Dedifferentiated amniotic fluid mesenchymal stem cell (primary cell): ENCODE data around the gene LFNG.
A peak's percentile ranks its signal among the peaks of the same experiment; 100 is the strongest.
"Not testable (repeated sequence)": the region's sequence is repeated elsewhere in the genome, so short reads cannot be mapped to it uniquely, and the experiment has no call there.

Experiments
- DNase-seq: peaks from one replicate; pipeline ENCODE4 v3.0.0-alpha.2; 2016; ENCODE audit errors: extremely low spot score

LFNG gene

DNA sequence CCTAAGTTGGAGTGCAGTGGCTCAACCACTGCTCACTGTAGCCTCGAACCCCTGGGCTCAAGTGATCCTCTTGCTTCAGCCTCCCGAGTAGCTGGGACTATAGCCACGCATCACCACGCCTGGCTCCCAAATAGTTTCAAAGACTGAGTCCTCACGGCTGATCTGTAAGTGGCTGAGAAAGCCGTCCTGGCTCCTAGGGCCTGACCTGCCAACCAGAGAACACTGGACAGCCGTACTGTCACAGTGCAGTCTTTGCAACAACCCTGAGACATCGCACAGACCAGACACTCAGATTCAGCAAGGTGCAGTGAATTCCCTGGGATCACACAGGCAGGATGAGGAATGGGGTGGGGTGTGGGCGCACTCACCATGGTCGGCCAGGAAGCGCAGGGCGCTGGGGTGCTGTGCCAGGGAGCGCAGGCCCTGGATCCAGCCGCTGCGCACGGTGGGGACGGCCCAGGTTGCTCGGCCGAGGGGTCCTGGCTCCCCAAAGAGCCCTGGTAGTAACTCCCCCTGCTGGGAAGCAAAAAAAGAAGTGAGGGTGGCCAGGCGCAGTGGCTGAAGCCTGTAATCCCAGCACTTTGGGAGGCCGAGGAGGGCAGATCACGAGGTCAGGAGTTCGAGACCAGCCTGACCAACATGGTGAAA lies 25.1 kb downstream of the LFNG start:
- DNase-seq = no peak

DNA sequence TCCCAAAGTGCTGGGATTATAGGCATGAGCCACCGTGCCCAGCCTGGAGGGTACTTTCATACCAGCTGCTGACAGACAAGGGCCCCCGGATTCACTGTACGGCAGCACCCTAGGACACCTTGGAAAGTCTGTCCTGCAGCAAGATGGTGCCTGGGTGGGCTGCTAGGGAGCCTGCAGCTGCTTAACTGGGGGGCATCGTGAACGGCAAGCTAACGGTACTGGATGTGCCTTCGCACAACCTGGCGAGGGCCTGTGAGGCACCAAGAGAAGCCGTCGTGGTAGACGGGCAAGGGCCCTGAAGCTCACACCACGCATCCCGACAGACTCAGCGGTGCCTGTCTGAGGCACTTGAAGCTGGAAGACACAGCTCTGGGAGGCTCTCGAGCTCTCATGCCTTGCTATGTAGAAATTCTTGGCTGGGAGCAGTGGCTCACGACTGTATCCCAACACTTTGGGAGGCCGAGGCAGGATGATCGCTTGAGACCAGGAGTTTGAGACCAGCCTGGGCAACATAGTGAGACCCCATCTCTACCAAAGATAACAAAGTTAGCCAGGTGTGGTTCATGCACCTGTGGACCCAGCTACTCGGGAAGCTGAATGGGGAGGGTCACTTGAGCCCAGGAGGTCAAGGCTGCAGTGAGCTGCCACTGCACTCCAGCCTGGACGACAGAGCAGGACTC lies 26.3 kb downstream of the LFNG start:
- DNase-seq = no peak

DNA sequence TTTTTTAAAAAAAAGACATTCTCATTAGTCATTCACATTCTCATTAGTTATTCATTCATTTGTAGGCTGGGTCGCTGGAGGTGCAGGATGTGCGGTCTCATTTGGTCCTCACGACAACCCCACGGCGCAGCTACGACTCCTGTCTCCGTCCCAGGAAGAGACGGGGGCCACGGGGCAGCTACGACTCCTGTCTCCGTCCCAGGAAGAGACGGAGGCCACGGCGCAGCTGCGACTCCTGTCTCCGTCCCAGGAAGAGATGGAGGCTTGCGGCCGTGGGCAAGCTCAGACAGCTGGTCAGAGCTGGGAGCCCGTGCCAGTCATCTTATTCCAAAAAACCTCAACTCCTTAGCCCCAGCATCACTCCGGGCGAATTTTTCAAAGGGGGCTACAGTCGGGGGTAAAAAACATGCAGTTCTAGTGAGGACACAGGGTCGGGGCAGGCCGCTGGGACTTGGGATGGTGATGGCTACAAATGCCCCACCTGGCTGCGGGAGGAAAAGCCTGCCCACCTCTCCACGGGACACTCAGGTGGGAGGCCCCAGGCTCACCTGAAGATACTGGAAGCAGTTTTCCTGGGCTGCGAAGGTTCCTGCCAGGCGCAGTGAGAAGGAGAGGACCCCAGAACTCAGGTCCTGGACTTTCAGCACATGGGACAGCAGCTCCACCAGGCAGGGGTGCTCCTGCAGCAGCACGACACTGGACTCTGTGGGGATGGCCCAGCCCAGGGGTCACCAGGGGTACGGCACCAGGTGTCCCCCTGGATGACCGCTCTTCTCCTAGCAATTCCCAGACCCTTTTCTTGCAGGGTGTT lies 27.4 kb downstream of the LFNG start:
- no peak for DNase-seq

DNA sequence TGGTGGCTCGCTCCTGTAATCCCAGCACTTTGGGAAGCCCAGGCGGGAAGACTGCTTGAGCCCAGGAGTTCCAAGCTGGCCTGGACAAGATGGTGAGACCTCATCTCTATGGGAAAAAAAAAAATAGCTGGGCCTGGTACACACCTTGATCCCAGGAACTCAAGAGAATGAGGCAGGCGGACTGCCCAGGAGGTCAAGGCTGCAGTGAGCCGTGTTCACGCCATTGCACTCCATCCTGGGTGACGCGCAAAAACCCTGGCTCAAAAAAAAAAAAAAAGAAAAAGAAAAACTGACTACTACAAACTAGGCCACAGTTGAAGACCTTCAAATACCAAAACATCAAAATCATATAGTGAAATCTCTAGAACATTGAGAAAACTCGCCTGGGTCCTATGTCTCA lies 31.8 kb downstream of the LFNG start:
- DNase-seq = no peak

DNA sequence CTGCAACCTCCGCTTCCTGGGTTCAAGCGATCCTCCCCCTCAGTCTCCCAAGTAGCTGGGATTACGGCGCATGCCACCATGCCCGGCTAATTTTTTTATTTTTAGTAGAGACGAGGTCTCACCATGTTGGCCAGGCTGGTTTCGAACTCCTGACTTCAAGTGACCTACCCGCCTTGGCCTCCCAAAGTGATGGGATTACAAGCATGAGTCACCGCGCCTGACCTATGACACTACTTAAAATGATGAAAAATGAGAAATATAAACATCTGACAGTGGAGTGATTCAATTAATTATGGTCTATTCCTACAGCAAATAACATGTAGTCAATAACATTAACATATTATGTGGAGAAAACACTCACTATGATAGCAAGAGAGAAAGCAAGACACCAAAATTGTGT lies 33.5 kb downstream of the LFNG start:
- no peak for DNase-seq

DNA sequence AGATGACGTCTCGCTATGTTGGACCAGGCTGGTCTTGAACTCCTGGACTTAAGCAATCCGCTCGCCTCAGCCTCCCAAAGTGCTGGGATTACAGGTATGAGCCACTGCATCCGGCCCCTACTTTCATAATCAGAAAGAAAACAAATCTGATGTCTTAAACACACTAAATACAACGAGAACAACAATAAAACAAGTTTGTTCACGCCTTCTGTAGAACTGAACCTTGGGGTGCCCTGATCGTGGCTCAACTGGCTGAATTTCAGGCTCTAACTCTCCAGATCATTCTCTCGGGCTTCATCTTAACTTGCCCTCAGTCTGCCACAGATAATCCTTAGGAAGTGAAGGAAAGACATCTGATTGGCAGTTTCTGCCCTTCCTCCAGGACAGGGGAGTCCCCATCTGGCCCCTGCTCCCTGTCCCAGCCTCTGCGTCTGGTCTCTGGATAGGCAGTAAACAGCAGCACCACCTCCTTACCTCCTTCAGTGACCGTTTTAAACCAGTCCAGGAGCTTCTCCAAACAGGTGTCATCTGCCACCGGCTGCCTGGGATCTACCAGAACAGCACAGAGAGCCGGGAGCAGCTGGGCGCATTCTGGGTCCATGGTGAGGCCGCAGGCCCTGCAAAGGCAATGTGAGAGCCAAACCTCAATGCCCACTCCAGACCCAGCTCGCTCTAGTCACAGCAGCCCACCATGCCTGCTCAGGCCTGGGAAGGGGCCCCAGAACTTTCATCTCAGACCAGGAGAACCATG lies 34.4 kb downstream of the LFNG start:
- DNase-seq = no peak

DNA sequence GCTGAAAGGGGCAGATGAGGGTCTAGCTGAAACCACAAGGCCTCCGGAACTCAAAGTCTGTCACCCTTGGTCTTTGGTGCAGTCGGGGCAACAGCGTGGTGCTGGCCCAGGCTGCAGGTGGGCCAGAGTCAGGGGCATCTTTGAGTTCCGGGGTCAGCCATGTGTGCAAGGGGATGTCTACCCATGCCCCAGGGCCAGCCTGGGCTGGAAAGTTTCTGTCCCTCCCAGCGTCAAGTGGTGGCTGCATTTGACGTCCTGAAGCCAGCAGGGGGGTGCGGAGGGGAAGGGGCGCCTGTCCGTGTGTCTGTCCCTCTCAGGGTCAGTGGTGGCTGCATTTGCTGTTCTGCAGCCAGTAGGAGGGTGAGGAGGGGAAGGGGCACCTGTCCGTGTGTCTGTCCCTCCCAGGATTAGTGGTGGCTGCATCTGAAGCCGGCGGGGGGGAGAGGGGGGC lies 35.1 kb downstream of the LFNG start:
- no peak for DNase-seq

DNA sequence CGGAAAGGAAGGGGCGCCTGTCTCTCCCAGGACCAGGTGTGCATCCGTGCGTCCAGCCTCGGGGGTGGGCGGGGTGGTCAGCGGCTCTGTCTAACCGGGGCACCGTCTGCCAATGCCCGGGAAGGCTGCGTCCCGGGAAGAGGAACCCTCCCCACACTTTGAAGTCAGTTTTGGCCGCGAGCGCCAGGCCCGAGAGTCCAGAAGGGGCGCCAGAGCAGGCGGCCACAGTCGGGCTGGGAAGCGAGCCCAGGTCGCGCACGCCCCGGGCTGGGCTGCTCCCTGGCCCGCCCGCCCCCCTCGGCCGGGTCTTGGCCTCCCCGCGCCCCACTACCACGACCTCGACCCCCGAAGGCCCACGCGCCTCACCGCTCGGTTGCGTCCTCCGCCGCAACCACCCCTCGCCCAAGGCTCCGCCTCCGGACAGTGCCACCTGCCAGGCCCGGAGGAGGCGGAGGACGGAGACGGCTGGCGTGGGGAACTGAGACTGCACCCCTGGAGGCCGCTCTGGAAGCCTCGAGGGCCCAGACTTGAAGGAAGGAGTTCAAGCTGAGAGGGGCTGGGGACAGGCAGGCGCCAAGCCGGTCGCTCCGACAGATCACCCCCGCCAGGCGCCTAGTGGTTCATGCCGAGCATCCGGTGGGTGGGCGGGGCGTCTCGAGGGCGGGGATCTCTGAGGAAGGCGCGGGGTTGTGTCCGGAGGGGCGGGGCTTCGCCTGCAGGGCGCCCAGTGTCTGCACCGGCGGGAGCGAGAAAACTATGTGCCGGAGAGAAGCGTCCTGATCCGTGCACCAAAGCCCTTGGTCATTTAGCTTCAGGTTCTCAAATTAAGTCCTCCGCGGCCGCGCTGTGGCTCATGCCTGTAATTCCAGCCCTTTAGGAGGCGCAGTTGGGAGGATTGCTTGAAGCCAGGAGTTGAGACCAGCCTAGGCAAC lies 35.8 kb downstream of the LFNG start, which contains the start of gene BRAT1:
BRAT1 (minus strand) TSS at position 404 of the 932 bp plus-strand sequence. CDS start 1,093 bp downstream, outside the sequence.
- DNase-seq = peak; percentile 86

DNA sequence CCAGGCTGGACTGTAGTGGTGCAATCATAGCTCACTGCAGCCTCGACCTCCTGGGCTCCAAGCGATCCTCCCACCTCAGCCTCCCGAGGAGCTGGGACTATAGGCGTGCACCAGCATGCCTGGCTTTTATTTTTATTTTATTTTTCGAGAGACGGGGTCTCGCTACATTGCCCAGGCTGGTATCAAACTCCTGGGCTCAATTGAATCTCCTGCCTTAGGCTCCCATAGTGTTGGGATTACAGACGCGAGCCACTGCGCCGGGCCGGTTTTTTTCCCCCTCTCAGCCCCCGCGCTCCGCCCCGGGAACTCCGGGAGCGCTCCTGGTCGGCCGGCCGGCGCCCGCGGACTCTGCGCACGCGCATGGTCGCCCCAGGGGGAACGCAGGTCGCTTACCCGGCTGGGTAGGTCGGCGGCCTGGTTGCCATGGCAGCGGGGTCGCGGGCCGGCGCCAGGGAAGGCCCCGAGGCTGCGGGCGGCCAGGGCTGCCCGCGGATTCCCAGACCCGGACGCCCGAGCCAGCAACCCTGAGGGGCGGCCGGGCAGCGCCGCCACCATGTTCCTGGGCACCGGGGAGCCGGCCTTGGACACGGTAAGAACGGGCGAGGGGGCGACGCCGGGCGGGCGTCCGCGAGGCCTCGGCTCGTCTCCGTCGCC lies 39.2 kb downstream of the LFNG start, which contains the start of gene IQCE:
IQCE (plus strand) TSS at position 351 of the 654 bp plus-strand sequence; CDS start at position 554, 203 bp downstream.
- DNase-seq = peak; percentile 64

DNA sequence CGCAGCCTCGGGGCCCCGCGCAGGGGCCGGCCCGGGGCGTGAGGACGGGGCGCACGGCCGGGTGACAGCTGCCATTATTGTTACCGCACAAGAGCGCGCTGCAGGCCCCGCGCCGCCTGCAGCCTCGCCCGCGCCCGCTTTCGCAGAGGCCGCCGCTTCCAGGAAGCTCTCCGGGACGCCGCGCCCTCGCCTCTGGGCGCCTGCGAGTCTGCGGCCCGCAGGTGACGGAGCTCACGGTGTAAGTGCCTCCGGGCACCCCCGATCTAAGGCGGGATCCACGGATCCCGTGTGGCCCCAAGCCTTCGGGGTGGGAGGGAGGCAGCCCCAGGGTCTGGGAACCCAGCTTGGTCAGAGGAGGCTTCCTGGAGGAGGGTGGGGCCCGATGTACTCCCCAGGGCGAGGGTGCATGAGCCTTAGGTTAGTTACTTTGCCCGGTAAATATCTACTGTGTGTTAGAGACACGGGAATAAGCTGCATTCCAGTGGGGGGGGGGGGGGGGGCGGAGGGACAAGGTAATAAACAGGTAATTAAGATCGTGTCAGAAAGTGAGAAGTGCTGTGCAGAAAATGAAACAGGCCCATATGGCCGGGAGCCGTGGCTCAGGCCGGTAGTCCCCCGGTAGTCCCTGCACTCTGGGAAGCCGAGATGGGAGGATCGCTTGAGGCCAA lies 39.8 kb downstream of the LFNG start:
- DNase-seq = no peak

DNA sequence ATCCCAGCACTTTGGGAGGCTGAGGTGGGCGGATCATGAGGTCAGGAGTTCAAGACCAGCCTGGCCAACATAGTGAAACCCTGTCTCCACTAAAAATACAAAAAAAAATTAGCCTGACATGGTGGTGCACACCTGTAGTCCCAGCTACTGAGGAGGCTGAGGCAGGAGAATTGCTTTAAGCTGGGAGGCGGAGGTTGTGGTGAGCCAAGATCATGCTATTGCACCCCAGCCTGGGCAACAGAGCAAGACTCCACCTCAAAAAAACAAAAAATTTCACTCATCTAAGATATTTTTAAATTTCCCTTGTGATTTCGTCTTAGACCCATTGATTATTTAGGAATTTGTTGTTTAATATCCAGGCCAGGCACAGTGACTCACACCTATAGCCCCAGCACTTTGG lies 44.4 kb downstream of the LFNG start:
- DNase-seq = not testable (repeated sequence)

DNA sequence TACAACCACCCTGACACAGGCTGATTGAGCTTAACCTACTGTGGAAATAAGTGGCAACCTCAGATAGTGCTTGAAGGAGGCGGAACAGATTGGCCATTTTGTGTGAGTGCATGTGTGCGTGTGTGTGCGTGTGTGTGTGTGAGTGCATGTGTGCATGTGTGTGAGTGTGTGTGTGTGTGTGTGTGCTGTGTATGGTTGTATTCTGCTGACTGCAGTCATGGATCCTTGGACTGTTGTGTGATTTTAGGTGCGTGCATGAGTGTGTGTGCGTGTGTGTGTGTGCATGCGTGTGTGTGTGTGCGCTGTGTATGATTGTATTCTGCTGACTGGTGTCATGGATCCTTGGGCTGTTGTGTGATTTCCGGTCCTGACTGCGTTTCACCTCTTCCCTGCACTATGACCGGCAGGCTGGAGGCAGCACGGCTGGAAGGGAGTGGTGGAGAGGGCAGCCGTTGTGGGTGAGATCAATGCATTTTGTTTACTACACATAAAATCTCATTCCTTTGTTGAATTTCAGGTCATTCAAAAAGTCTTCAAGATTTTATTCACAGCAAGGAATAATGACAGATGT lies 45.5 kb downstream of the LFNG start:
- DNase-seq = no peak

DNA sequence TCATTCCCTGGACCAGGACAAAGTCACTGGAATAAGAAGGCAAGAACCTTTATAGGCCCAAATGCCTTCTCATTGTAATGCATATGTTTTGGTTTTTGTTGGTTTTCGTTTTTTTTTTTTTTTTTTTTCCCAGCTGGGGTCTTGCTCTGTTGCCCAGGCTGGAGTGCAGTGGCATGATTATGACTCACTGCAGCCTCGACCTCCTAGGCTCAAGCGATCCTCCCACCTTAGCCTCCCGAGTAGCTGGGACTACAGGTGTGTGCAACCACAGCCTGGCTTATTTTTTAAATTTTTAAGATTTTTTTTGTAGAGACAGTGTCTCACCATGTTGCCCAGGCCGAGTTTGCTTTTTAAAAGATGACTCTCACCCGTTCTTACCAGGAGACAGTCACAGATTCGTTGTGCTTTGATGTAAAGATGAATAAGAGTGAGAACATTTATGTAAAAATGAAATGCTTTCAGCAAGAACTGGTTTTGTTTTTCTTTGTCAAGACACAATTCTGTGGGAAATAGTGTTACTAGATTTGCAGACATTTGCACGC lies 46.8 kb downstream of the LFNG start:
- DNase-seq = no peak

DNA sequence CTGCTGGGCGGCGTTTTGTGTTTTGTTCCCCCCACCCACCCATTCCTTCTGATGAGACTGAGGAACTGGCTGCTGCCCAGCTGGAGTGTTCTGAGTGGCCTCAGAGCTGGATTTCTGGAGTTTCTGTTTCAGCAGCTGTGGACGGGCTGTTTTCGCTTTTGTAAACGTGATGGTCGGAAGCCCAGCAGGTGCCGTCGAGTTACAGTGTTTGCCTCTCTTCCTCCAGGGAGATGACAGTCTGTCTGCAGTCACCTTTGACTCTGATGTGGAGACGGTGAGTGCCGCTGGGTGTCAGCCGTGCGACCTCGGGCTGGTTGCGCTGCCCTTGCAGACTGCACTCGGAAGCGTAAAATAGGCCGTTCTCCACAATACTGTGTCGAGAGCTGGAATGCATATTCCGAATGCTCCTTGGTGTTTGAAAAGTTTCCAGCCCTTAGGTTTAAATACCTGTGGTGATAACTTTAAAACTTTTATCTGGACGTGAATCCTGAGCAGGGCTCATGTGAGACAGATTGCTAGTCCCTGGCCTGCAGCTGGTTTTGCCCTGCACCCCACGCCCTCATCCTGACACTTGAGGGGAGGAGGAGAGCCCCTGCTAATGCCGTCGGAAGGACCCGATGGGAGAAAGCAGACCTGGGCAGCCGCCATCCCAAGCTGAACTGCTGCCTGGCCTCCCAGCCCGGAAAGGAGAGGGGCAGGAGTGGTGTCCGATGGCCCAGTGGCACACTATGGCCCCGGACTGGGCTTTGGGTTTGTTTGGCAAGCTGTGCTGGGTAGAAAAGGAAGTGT lies 47.5 kb downstream of the LFNG start:
- no peak for DNase-seq

DNA sequence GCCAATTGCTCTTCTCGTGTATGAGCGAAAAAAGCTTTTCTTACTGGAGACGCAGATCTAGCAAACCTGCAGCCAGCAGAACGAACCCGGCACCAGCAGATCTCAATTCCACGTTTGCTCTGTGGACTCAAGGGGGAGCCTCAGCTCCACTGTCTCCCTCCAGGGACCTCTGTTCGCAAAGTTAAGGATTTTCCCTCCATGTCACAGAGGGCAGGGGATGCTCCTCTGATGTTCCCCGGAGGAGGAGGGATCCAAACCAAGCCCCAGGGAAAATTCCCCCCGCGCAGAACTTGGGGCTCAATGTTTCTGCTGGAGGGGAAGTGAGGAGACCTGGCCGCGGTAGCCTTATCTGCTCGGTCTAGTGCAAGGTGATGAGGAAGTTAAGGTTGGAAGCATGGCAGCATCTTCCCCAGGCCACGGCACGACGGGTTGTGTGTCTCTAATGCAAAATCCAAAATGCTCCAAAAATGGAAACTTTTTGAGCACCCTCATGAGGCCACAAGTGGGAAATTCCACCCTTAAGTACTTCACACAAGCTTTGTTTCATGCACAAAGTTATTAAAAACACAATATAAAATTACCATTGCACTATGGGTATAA lies 48.2 kb downstream of the LFNG start:
- DNase-seq = no peak

DNA sequence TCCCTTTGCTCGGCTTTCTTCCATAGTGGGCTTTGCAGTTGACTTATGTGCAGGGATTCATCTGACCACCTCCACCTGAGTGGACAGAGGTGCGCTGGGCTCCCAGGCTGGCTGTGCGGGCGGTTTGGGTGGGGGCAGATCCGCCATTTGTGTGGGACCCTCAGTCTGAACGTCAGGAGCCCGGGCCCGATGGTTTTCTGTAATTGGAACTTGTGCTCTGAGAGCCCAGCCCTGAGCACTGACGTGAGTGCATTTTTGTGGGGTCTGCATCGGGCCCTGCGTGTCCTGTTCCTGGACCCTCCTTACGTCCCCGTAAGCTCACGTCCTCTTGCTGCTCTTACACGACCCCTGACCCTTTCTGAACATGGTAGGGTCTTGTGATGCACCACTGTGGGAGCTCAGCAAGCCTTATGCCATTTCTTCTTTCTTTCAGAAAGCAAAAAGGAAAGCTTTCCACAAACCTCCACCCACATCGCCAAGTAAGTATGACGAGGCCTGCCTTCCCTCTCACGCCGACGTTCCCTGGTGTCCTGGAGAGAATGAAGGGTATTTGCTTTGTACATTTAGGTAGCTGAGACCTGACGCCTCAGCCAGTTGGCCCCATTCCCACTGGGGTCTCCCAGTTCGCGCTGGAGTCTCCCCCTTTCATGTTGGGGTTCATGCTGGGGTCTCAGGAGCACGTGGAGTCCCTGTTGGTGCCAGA lies 49.1 kb downstream of the LFNG start:
- DNase-seq = no peak

DNA sequence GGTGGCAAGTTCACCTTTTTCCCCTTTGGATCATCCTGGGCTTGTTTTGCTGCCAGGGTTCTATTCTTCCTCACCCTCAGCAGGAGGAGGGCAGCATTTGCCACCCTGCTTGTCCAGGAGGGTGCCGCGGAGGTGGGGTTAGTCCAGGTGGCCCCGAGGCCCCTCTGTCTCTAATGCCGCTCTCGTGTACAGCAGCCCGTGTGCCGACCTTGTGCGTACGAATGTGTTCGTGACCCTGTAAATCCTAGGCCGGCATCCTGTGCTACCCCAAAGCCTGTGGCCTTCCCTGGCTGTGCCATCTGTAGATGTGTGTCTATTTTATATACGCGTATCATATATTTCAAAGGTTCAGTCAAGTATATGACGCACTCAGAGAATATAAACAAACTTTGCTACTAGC lies 49.8 kb downstream of the LFNG start:
- DNase-seq = no peak
